Activated CD8-positive, alpha-beta T cell treated with anti-CD3 and anti-CD28 coated beads for 36 hours (primary cell): Measurements from ENCODE around the gene SPESP1. TPM values are rescaled to one million over a fixed set of nuclear protein-coding genes. Genes with fewer than 3 reads are reported as not detected.

Experiments
- ATAC-seq: fragments of 200-7000 bp; cut with Tn5 transposase; one replicate; pipeline ENCODE4 v1.10.0; 2021; ENCODE audit warnings: mild to moderate bottlenecking, moderate library complexity
- CTCF ChIA-PET: fragments of 350-600 bp; sonication (Branson Sonifier 250); formaldehyde crosslinking; loops from one replicate; lab custom pipeline; 2021; ENCODE audit warnings: antibody characterized with exemption; lab: Charles Lee
- POLR2A ChIA-PET: fragments of 350-600 bp; sonication (Branson Sonifier 250); formaldehyde crosslinking; loops from one replicate; lab custom pipeline; 2021; ENCODE audit warnings: antibody characterized with exemption; lab: Charles Lee
- DNase-seq: peaks from one replicate; pipeline ENCODE4 v3.0.0-alpha.2; 2020
- H3K27ac Mint-ChIP-seq: one replicate; pipeline ENCODE4 v1.8.0; 2021; ENCODE audit warnings: mild to moderate bottlenecking, mixed read lengths
- H3K27me3 Mint-ChIP-seq: one replicate; pipeline ENCODE4 v1.8.0; 2021; ENCODE audit warnings: mixed read lengths
- H3K36me3 Mint-ChIP-seq: one replicate; pipeline ENCODE4 v1.8.0; 2021; ENCODE audit warnings: low read depth, mixed read lengths
- H3K4me1 Mint-ChIP-seq: one replicate; pipeline ENCODE4 v1.8.0; 2021; ENCODE audit warnings: low read depth, mixed read lengths
- H3K4me3 Mint-ChIP-seq: one replicate; pipeline ENCODE4 v1.8.0; 2021; ENCODE audit warnings: mild to moderate bottlenecking, moderate library complexity, mixed read lengths
- H3K9me3 Mint-ChIP-seq: one replicate; pipeline ENCODE4 v1.8.0; 2021; ENCODE audit warnings: mixed read lengths
- CTCF ChIP-seq: fragments of 200-600 bp; IDR thresholded peaks from one replicate; pipeline ENCODE4 v1.8.0; 2022; ENCODE audit warnings: antibody characterized with exemption, mild to moderate bottlenecking
- intact Hi-C: fragments of 100-400 bp; cut with micrococcal nuclease; formaldehyde crosslinking; loops from one replicate; pipeline ENCODE4 v1.10.0; 2022
- total RNA-seq, 2 experiments: library from RNA; stranded (reverse); gene quantifications; one replicate each; pipeline ENCODE4 v1.2.3, GENCODE V29; 2021

The SPESP1 gene
- total RNA-seq, 2 experiments from 2014 or later, result 0.18 to 0.36 TPM

- TF ChIP-seq CTCF, result no peak
- no peak for ATAC-seq
- peaks cover 7% of the 10 kb centered on the region for H3K27me3 Mint-ChIP-seq
- ChIA-PET POLR2A (interaction anchor here (0.6 kb wide), 1 partner anchor 364 kb away, joined by 5 read pairs; no protein-coding TSS in a partner anchor), CTCF (no interaction called here)
- no peaks in the 10 kb centered on the region for H3K4me1 Mint-ChIP-seq
- no peak overlapping the region for H3K27ac Mint-ChIP-seq
- no peaks in the 10 kb centered on the region for H3K36me3 Mint-ChIP-seq
- intact Hi-C loops, result no loop called here
- no peak for DNase-seq
- no peak overlapping the region for H3K4me3 Mint-ChIP-seq
- no peaks in the 10 kb centered on the region for H3K9me3 Mint-ChIP-seq
Measured at GRCh38 chr15:68894208-68894607, 36.1 kb upstream of the SPESP1 start.

- ATAC-seq (no peak), DNase-seq (no peak)
- TF ChIP-seq CTCF, result no peak
- H3K4me3 Mint-ChIP-seq, result no peak overlapping the region
- intact Hi-C loops, result no loop called here
- CTCF ChIA-PET, result interaction anchor here (0.8 kb wide), 1 partner anchor 346 kb away, joined by 3 read pairs; no protein-coding TSS in a partner anchor
- H3K9me3 Mint-ChIP-seq, result no peaks in the 10 kb centered on the region
- H3K27ac Mint-ChIP-seq, result no peak overlapping the region
- POLR2A ChIA-PET, result no interaction called here
- peaks cover 8% of the 10 kb centered on the region for H3K27me3 Mint-ChIP-seq
- H3K36me3 Mint-ChIP-seq, result no peaks in the 10 kb centered on the region
- no peaks in the 10 kb centered on the region for H3K4me1 Mint-ChIP-seq
Measured at GRCh38 chr15:68896178-68896577, 34.1 kb upstream of the SPESP1 start.

GRCh38 chr15:68897016-68897415 lies 33.3 kb upstream of the SPESP1 start:
- no peaks in the 10 kb centered on the region for H3K36me3 Mint-ChIP-seq
- POLR2A ChIA-PET, result no interaction called here
- no peak overlapping the region for H3K4me3 Mint-ChIP-seq
- H3K4me1 Mint-ChIP-seq, result no peaks in the 10 kb centered on the region
- CTCF ChIA-PET, result interaction anchor here (0.8 to 1.0 kb wide), 2 partner anchors 28 to 347 kb away, joined by 3 read pairs; no protein-coding TSS in a partner anchor
- DNase-seq (no peak), ATAC-seq (no peak)
- intact Hi-C loops, result no loop called here
- no peaks in the 10 kb centered on the region for H3K9me3 Mint-ChIP-seq
- no peak overlapping the region for H3K27ac Mint-ChIP-seq
- no peak for TF ChIP-seq CTCF
- H3K27me3 Mint-ChIP-seq, result peaks cover 9% of the 10 kb centered on the region

- ChIA-PET POLR2A (no interaction called here), CTCF (no interaction called here)
- H3K9me3 Mint-ChIP-seq, result no peaks in the 10 kb centered on the region
- no peak overlapping the region for H3K4me3 Mint-ChIP-seq
- intact Hi-C loops, result no loop called here
- no peak for TF ChIP-seq CTCF
- ATAC-seq, result no peak
- H3K4me1 Mint-ChIP-seq, result no peaks in the 10 kb centered on the region
- no peaks in the 10 kb centered on the region for H3K36me3 Mint-ChIP-seq
- peaks cover 8% of the 10 kb centered on the region for H3K27me3 Mint-ChIP-seq
- no peak for DNase-seq
- H3K27ac Mint-ChIP-seq, result no peak overlapping the region
Measured at GRCh38 chr15:68900027-68900426, 30.3 kb upstream of the SPESP1 start.

GRCh38 chr15:68907396-68907923 lies 22.9 kb upstream of the SPESP1 start:
- H3K4me3 Mint-ChIP-seq, result no peak overlapping the region
- no peak for ATAC-seq
- no peaks in the 10 kb centered on the region for H3K9me3 Mint-ChIP-seq
- intact Hi-C loops, result no loop called here
- POLR2A ChIA-PET, result no interaction called here
- H3K27me3 Mint-ChIP-seq, result peaks cover 10% of the 10 kb centered on the region
- CTCF ChIA-PET, result interaction anchor here (1.0 to 2.7 kb wide), 3 partner anchors 17 to 353 kb away, joined by 3 to 14 read pairs (median 5); no protein-coding TSS in a partner anchor
- H3K27ac Mint-ChIP-seq, result no peak overlapping the region
- no peak for TF ChIP-seq CTCF
- no peak for DNase-seq
- no peaks in the 10 kb centered on the region for H3K4me1 Mint-ChIP-seq
- H3K36me3 Mint-ChIP-seq, result no peaks in the 10 kb centered on the region
